GM15510 (cell line): Measurements from ENCODE around the gene PFDN2.

Source experiments
- POLR2A ChIP-seq: IDR thresholded peaks from 3 replicates; pipeline ENCODE4 v1.6.1; 2011; ENCODE audit warnings: borderline replicate concordance; ENCODE audit not compliant: insufficient read length; ENCODE audit errors: extremely low read depth

The PFDN2 gene

DNA sequence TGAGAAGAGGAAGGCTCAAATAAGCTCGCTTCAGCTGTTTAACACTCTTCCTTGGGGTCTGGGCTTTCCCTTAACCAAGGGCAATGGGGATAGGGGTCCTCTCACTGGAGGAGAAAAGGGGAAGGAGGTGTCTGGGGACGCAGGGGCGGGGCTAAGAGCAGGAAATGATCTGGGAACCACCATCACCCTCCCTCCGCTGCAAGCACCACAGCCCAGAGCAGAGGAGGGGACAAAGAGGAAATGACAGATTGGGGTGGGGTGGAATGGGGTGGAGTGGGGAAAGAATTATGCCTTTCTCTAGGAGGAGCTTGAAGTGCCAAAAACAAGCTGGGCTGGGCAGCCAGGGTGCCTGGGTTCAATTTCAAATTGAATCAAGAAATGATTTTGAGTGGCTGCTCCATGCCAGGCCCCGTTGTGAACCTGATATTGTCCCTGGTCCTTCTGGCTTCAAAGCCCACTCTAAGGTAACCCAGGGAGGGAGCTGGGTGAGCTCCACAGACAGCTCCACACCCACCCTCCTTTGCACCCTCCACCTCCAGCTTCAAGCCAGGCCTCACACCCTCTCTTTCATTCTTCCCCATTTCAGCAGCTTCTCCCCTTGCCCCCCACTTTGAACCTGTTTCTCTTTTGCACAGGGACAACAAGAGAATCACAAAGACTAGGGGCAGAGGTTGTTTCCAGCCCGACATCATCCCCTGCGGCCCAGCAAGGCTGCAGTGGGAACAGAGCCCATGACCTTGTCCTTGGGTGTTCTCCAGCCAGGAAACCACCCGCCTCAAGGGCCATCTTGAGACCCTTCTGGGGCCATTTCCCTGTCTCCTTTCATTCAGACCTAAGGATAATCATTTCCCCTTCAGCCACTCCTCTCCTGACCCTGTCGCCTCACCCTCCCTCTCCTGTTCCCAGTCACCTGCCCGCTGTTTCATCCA is 49.3 kb downstream of the PFDN2 start:
- peak; percentile 49 for TF ChIP-seq POLR2A

DNA sequence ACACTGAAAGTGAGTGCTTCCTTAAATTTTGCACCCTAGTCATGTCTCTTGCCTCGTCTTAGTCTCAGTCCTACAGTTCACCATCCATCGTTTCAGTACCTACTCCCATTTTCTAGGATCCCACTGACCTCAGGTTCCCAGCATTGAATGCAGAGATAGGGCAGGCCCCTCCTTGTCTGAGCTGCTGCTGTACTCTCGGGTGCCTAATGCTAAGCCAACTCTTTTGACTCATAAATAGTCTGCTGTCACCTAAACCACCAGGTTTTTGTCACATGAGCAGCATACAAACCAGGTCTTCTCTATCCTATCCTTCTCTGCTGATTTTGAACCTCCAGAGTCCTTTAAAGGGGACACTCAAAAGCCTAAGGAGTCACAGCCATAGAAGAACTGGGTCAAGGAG is 51.1 kb downstream of the PFDN2 start:
- no peak for TF ChIP-seq POLR2A

DNA sequence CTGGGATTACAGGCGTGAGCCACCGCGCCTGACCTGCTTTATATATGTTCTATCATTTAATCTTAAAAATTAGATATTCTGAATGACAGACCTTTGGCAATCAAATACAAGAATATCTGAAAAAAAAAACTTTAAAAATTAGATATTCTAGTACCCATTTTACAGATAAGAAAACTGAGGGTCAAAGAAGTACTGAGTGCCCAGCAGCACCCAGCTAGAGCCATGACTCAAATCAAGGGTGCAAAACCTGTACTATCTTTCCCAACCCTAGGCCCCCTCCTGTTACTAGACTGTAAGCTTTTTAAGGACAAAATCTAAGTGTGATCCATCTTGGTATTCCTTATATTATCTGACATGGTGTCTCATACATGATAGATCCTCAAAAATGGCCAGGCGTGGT is 56.4 kb downstream of the PFDN2 start:
- TF ChIP-seq POLR2A: no peak

DNA sequence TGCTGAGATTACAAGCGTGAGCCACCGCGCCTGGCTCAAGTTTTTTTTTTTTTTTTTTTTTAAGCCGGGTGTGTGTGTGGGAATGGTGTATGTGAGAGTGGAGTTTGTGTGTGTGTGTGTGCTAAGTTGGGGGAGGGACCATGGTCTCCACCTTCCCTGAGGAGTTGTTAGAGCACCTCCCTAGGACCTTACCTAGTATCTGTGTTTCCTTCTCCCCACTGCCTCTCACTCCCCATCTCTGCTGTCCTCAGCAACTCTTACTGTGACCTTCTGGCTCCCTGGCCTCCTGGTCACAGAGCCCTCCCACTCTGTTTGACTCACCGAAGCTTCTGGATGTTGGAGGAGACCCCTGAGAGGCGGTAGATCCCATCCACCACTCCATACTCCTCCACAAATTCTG is 58.5 kb downstream of the PFDN2 start:
- TF ChIP-seq POLR2A: no peak

DNA sequence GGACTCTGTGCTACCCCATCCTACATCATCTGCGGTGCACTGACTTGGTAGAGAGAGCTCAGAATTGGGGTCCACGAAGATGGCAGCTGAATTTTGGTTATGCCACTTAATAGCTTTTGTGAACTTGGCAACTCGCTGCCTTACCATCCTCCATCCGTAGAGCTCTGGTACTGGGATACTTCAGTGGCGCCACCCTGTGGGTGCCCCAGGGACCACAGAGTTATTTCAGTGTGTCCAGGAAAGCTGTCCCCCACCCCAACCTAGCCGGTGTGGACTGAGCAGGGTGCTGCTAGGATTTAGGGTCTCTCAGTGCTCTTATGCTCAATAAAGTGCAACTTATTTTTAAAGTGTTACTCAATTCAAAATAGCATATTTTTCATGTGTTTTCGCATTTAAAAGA is 63.0 kb downstream of the PFDN2 start:
- no peak for TF ChIP-seq POLR2A

DNA sequence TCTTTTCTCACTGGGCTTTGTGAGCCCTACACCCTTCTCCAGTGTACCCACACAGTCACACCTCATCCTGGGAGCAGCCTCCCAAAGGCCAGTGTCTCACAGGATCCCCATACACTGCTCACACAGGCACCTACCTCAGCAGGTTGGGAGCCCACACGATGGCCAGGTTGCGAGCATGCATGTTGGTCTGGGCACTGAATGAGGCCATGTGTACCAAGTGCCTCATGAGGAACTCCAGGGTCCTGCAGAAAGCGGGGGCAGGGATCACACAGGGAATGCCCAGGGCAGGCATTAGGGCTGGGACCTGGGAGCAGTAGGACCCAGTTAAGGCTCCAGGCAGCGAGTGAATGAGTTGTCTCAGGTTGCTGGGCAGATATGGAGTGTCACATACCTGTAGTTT is 63.6 kb downstream of the PFDN2 start:
- no peak for TF ChIP-seq POLR2A

DNA sequence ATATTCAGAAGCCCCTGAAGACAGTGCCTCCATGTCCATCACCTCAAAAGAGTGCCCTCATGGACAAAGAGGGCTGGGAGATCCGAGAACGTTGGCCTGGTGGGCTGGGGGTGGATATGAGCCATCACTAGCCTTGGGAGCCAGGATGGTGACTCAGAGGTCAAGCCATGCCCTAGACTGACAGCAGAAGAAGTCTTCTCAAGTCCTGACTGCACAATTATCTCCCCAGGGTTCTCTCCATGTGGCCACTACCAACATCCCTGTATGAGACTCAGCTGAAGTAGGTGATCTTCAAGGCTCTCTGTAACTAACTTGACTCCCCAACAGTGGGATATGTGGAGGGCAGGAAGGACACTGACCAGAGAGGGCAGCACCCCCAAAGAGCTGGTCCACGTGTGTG is 64.9 kb downstream of the PFDN2 start:
- TF ChIP-seq POLR2A: no peak

DNA sequence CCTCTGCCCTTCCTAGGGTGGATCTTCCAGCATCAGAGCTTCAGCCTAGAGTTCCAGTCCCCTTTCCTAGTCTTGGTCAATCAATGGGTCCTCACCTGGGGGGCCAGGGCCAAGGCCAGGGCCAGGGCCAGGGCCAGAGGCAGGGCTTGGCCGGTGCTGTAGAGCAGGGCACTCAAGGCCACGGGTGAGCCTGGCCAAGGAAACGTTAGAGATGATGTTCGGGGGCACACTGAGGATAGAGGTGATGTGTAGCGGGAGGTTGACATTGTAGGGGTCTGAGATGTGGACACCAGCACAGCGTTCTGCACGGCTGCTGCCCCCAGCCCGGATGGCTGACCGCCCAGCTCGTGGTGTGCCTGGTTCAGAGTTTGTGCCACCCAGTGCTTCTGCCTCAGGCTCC is 66.6 kb downstream of the PFDN2 start:
- no peak for TF ChIP-seq POLR2A
